Eye (tissue), 1 donor: ENCODE data around the gene FRZB.

Experiments
- DNase-seq: peaks from one replicate; pipeline ENCODE4 v3.0.0-alpha.2; 2015

The FRZB gene

DNA sequence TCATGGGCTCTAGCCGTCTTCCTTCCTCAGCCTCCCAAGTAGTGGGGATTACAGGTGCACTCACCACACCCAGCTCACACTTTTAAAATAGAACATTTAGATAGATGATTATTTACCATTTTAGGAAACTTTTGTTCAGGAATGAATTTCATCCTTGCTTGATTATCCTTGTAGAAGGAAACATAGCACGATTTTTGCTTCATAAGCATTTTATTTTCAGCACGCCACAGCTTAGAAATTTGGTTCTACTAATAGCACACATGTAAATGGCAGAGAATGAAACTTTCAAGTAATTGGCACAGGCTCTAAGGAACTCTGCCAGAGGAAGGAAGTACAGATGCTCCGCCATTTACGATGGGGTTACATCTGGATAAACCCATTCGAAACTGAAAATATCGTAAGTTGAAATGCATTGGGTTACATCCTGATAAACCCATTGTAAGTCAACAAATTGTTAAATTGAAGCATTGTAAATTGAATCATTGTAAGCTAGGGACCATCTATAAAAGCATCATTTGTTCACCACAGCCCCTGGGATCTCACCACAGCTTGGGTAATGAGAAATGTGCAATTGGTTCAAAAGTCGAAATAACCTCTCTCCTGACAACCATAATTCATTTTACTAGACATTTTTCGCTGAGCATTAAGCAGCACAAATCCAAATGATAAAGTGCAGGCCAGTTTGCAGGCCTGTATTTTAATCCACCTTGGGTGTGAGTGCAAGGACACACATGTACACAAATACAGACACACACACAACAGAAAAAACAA lies 33.2 kb downstream of the FRZB start:
- DNase-seq: no peak

DNA sequence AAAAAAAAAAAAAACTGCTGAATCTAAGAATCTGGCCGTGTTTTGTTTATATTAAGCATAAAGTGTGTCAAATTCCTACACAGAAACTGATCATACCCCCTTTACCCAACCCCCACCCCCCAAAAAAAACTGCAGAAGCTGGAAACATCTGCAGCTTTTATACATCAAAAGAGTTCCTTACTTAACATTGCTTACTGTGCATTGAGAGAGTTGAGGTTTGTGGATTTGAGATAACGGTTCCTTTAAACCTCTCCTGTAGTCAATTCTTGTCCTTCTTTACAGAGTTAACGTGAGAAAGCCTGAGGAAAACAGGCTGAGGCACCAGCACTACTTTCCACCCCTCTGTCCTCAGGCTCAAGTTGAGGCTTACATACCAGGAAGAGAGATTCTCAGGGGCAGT lies 34.5 kb downstream of the FRZB start:
- DNase-seq: no peak

DNA sequence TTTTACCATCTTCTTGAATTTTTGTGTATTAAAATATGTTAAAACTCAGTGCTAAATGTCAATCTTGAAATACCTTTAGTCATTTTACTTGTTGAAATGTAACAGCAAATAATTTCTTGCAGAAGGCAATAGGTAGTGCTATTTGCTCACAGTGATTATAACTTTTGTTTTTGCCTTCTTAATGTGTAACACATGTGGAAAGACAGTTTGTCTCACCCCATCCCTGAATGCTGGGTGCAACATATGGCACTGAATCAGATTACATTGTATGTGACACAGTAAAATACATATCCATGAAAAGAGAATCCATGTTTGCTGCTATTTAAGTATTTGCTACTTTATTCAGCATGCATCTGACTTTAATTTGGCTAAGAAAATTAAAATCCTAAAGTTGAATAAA lies 35.3 kb downstream of the FRZB start:
- DNase-seq: no peak

- no peak for DNase-seq
These were observed 39.1 kb downstream of the FRZB start for GRCh38 chr2:182827182-182827879.

- no peak for DNase-seq
These were observed 39.9 kb downstream of the FRZB start for GRCh38 chr2:182826496-182826895.

DNA sequence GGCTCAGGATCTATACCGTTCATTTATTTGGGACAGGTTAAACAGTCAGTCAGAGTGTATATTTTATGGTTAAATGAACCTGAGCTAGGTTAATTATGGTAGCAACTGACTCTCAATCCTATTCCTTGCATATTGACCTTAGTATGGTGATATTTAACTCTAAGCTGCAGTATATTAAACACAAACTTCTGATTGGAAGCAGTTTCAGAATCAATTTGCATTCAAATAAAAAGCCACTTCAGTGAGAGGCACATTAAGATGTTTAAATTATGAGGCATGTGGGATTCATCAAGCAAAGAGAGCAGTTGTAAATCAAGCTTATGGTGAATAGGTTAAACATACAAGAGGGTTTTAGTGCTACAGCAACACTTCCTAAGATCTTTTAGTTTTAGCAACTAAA lies 40.4 kb downstream of the FRZB start:
- no peak for DNase-seq

- DNase-seq: no peak
These were observed 41.7 kb downstream of the FRZB start for GRCh38 chr2:182824767-182825158.

DNA sequence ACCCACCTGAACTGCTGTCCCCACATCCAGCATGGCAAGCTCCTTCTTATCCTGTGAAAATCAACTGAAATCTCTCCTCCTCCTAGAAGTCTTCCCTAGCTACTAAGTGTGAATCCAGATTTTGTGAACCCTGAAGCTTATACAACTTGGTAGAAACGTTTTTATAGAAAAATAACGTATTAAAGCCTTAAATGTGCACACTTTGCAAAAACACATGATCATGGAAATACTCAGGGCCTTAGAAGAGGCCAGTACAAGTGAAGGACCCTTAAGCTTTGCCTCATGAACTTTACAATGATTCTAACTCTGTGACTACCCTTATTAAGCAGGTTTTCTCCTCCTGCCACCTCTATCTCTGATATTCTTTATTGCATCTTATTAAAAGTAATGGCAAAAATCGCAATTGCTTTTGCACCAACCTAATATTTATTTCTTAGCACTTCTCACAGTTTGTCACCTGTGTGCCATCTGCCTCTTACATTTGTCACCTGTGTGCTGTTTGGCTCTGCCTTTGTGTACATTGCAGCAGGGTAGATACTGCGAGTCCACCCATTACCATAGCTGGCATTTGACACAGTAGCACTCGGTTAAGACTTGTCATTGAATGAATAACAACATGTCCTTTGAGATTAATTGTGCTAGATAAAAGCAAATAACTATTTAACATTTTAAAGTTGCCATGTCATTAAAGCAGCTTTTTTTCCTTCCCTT lies 42.2 kb downstream of the FRZB start:
- DNase-seq: no peak

- DNase-seq: no peak
These were observed 43.7 kb downstream of the FRZB start for GRCh38 chr2:182822733-182823132.

- no peak for DNase-seq
These were observed 45.3 kb downstream of the FRZB start for GRCh38 chr2:182821182-182821581.

GRCh38 chr2:182819412-182819811 lies 47.0 kb downstream of the FRZB start:
- no peak for DNase-seq

DNA sequence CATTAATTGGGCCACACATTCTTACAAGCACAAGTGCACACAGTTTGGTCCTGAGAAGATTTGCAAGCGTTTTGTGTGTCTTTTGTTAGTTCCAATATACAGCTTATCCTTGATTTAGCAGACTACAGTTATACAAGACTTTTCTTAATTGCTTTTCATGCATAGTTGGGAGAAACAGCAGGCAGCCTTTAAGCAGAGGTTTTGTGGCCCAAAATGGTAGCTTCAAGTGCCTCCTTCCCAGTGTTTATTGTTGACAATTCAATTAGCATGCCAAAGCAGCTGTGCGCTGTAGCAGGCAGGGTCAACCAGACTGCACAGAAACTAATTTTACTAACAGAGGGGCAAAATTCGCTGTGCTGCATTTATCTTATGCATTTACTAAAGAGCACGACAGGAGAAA lies 47.5 kb downstream of the FRZB start:
- peak; percentile 39 for DNase-seq

DNA sequence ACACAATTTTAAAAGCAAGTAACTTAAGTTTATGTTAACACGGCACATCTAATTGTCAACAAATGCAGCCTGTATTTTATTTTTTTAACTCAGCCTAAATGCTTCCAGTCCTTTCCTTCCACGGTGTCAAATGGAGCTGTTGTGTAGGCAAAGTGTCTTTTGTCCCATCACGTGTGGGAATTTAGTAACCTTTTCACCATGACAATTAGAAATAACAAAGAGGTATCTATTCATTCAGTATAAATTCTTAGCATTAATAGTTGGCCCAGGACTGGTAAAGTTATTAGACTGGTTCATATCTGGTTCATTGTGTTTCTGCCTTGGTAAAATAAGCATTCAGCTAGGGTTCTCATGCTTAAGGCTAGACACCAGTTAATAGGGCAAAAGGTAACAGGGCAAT lies 47.9 kb downstream of the FRZB start:
- DNase-seq: peak; percentile 36

DNA sequence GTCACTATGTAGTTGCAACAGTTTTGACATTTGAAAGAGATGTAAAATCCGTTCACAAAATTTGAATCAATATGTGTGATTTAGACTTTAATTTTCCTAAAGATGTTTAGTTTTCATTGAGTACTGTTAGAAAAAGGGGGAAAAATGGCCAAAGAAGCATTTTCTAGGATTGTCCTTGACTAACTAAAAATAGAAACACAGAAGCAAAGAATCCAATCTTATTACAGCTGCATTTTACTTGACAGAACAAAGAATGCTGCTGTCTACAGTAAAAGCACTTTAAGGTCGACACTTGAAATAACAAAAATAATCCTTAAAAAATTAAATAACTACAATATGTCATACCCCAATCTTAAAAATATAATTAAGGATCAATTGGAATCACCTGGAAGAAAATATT lies 48.9 kb downstream of the FRZB start:
- no peak for DNase-seq

DNA sequence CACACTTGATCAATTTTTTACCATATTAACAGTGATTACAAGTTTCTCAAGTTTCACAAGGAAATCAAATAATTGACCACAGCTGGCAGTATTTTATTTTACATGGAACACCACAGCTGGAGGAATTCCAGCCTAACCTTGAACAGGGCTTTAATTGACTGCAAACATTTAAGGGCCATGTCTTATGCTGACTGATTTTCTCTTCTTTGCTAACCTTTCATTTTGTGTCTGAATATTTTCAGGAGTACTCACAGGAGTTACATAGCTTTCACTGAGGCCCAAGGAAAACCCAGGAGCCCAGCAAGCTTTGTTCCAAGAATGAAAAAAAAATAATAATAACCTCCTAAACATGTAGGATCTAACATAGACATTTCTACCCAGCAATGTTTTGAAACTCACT lies 49.6 kb downstream of the FRZB start:
- DNase-seq: no peak

DNA sequence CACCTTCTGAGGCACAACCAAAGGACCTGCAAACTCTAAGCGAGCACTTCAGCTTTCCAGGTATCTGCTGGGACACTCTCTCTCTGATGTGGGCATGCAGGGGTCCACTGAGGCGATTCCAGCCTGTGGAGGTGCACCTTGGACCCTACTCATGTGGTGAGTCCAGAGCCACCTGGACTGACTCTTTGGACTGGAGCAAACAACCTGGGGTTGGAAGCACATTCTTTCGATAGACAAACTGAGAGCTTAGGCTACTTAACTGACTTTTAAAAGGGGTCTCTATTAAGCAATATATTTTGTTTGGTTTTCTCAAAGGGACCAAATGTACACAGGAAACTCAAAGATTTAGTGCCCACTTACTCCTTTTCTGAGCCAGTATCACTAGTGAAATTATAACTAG lies 51.6 kb downstream of the FRZB start:
- no peak for DNase-seq

- no peak for DNase-seq
These were observed 52.1 kb downstream of the FRZB start for GRCh38 chr2:182814380-182814779.

DNA sequence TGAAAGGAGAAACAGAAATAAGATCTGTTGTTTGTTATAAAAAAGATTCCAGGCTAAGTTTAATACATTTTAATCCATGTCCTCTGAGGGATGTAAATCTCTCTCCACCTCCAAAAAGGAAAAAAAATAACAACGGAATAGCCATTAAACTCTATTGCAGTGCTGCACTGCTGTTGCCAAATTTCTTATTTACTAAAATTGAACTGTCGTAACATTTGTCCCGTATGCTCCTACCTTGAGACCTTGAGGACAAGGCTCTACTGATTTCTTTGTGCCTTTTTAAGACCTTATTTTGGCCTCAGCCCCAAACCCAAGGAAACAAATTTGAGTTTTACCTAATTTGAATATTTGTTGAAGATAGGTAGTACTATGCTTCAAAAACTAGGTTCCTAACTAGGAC lies 56.4 kb downstream of the FRZB start:
- DNase-seq: no peak

- no peak for DNase-seq
These were observed 59.1 kb downstream of the FRZB start for GRCh38 chr2:182807319-182807718.

GRCh38 chr2:182804128-182804527 lies 62.3 kb downstream of the FRZB start:
- no peak for DNase-seq

- DNase-seq: no peak
These were observed 67.7 kb downstream of the FRZB start for GRCh38 chr2:182798736-182799135.

- no peak for DNase-seq
These were observed 74.0 kb downstream of the FRZB start for GRCh38 chr2:182792441-182792840.

DNA sequence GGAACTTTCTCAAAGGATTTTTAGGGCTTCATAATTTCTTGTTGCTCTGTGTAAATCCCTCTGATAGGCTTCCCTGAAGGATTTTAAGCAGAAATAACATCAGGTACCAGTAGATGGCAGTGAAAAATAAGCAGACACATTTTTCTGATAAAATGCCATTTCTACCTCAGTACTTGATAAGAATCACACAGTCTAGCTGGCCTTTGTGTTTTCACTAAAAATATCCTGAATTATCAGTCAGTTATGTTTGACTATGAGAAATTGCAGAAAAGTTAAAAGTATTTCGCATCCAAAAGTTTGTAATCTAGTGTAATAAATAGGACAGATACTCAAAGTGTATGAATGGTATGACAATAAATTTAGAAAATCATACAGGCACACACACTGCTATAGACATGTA lies 81.7 kb downstream of the FRZB start:
- DNase-seq: peak; percentile 79

DNA sequence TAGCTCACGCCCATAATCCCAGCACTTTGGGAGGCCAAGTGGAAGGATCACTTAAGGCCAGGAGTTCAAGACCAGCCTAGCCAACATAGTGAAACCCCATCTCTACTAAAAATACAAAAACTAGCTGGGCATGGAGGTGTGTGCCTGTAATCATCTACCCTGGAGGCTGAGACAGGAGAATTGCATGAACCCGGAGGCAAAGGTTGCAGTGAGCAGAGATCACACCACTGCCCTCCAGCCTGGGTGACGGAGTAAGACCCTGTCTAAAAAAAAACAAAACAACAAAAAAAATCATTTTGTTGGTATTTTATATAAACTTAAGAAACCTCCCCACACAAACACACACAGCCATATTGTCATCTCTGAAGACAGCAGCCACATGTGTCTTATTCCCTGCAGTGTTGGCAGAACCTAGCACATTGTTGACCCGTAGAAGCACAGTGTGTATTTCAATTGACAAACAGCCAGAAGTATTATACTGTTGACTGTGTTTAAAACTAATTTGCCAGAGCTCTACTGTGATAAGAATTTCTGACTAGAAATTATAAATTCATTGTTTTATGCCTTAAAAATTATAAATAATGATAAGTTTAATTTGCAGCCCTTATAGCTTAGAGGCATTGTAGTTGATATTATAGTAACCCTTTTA lies 82.3 kb downstream of the FRZB start:
- no peak for DNase-seq
